ENCODE results near the gene PALM3. TPM values are rescaled to one million over a fixed set of nuclear protein-coding genes. Genes with fewer than 3 reads are reported as not detected.
A peak's percentile ranks its signal among the peaks of the same experiment; 100 is the strongest.
"Not testable (repeated sequence)": the region's sequence is repeated elsewhere in the genome, so short reads cannot be mapped to it uniquely, and the experiment has no call there.

PALM3 gene
- total RNA-seq, 1 donor from 2014 or later, result 5.7 TPM

DNA sequence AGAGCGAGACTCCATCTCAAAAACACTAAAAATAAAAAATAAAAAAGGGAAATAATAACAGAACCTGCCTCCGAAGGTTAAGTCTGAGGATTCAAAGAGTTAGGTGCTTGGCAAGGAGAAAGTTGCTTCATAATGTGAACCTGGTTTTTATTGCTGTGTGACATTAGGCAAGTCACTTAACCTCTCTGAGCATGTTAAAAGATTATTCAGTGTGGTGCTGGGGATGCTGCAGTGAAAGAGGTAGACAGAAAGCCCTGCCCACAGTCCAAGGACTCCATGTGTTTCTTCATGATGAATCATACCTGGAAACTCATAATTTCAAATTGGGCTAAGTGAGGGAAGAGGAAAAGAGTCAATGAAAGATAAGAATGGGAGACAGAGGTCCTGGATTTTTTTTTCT is 27.9 kb downstream of the PALM3 start:
- DNase-seq (ENCODE audit: low read depth, low spot score), result no peak

DNA sequence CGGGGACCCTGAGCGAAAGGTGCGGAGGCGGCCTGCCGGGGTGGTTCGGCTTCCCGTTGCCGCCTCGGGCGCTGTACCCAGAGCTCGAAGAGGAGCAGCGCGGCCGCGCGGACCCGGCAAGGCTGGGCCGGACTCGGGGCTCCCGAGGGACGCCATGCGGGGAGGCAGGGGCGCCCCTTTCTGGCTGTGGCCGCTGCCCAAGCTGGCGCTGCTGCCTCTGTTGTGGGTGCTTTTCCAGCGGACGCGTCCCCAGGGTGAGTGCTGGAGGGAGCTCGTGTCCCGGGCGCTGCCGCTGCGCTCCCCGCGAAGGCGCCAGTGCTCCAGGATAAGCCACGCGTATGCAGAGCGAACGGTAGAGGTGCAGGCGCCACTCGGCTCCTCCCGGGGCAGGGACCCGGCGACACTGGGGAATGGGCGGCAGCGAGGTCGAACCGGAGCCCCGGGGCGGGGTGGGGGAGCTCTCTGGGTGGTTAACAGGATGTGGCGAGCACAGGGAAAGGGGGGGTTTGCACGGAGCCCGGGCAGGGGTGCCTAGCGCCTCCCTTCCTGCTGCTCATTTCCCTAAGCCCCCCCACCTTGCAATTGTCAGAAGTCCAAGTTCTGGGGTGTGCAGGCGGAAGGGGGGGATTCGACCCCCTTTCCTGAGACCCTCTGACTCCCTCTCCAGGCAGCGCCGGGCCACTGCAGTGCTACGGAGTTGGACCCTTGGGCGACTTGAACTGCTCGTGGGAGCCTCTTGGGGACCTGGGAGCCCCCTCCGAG is 30.0 kb downstream of the PALM3 start, which contains the start of gene IL27RA:
TSS of gene IL27RA (plus strand) at position 44 of the 762 bp plus-strand sequence. CDS start at position 155, 111 bp downstream.
- H3K9me3 Mint-ChIP-seq, result no peaks in the 10 kb centered on the region
- TF ChIP-seq, protein P1, sequence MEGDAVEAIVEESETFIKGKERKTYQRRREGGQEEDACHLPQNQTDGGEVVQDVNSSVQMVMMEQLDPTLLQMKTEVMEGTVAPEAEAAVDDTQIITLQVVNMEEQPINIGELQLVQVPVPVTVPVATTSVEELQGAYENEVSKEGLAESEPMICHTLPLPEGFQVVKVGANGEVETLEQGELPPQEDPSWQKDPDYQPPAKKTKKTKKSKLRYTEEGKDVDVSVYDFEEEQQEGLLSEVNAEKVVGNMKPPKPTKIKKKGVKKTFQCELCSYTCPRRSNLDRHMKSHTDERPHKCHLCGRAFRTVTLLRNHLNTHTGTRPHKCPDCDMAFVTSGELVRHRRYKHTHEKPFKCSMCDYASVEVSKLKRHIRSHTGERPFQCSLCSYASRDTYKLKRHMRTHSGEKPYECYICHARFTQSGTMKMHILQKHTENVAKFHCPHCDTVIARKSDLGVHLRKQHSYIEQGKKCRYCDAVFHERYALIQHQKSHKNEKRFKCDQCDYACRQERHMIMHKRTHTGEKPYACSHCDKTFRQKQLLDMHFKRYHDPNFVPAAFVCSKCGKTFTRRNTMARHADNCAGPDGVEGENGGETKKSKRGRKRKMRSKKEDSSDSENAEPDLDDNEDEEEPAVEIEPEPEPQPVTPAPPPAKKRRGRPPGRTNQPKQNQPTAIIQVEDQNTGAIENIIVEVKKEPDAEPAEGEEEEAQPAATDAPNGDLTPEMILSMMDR (conservative IDR thresholded peaks at IDR 0.05), result peak; percentile 65
- peaks cover 6% of the 10 kb centered on the region for H3K4me1 Mint-ChIP-seq
- H3K36me3 Mint-ChIP-seq (ENCODE audit: low read depth), result no peaks in the 10 kb centered on the region
- peaks cover 21% of the 10 kb centered on the region for H3K27me3 Mint-ChIP-seq (ENCODE audit: low read depth)
- no peak within 1 kb of the TSS for H3K27ac Mint-ChIP-seq (ENCODE audit: unreplicated experiment)
- DNase-seq (ENCODE audit: low read depth, low spot score), result peak; percentile 48
- peak within 1 kb of the TSS; percentile 82 for H3K4me3 Mint-ChIP-seq

More for the DNA sequence above, 27.9 kb downstream of the PALM3 start:
- Mint-ChIP-seq H3K4me1 (peaks cover 6% of the 10 kb centered on the region), H3K27ac (ENCODE audit: unreplicated experiment) (no peak overlapping the region), H3K27me3 (ENCODE audit: low read depth) (peaks cover 13% of the 10 kb centered on the region), H3K36me3 (ENCODE audit: low read depth) (no peaks in the 10 kb centered on the region), H3K9me3 (no peaks in the 10 kb centered on the region), H3K4me3 (no peak overlapping the region)
- TF ChIP-seq, protein P1 (conservative IDR thresholded peaks at IDR 0.05), result no peak

DNA sequence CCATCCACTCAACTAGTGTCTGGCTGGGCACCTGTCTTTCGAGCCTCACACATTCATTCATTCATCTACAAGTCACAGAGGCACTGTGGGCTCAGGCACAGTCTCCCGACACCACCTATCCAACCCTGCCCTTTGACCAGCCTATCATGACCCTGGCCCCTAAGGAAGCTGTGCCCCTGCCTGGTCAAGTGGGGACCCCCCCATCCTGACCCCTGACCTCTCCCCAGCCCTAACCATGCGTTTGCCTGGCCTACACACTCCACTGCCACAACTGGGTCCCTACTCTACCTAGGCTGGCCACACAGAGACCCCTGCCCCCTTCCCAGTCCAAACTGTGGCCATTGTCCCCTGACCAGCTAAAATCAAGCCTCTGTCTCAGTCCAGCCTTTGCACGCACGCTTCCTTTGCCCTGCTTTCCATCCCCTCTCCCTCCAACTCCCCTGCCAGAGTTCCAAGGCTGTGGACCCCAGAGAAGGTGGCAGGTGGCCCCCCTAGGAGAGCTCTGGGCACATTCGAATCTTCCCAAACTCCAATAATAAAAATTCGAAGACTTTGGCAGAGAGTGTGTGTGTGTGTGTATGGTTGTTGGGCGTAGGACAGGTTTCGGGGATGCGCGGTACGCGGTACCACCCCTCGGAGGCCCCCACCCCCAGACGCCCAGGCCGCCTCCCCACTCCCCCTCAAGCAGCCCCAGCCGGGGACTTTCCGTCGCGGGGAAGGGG is 30.7 kb downstream of the PALM3 start:
- H3K9me3 Mint-ChIP-seq, result no peaks in the 10 kb centered on the region
- peaks cover 6% of the 10 kb centered on the region for H3K4me1 Mint-ChIP-seq
- H3K27me3 Mint-ChIP-seq (ENCODE audit: low read depth), result peaks cover 21% of the 10 kb centered on the region
- TF ChIP-seq, protein P1 (conservative IDR thresholded peaks at IDR 0.05), result no peak
- no peak overlapping the region for H3K27ac Mint-ChIP-seq (ENCODE audit: unreplicated experiment)
- H3K36me3 Mint-ChIP-seq (ENCODE audit: low read depth), result no peaks in the 10 kb centered on the region
- H3K4me3 Mint-ChIP-seq, result peak overlapping the region; percentile 82
- DNase-seq (ENCODE audit: low read depth, low spot score), result no peak

DNA sequence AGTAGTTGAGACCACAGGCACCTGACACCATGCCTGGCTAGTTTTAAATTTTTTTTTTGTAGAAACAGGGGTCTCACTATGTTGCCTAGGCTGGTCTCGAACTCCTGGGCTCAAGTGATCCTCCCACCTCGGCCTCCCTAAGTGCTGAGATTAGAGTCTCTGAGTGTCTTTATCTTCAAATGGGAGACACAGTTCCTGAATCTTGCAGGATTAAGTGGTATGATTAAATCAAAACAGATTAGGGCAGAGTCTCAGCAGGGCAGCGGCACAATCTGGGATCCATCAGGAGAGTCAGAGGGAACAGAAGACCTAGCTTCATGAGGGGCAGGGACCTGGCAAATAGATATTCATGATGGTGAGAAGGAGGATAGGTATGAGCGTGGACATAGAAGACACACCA is 33.0 kb downstream of the PALM3 start:
- no peak for DNase-seq (ENCODE audit: low read depth, low spot score)
- H3K27ac Mint-ChIP-seq (ENCODE audit: unreplicated experiment), result no peak overlapping the region
- peaks cover 21% of the 10 kb centered on the region for H3K27me3 Mint-ChIP-seq (ENCODE audit: low read depth)
- H3K4me3 Mint-ChIP-seq, result peak overlapping the region; percentile 2
- no peaks in the 10 kb centered on the region for H3K36me3 Mint-ChIP-seq (ENCODE audit: low read depth)
- TF ChIP-seq, protein P1 (conservative IDR thresholded peaks at IDR 0.05), result no peak
- no peaks in the 10 kb centered on the region for H3K9me3 Mint-ChIP-seq
- H3K4me1 Mint-ChIP-seq, result peaks cover 6% of the 10 kb centered on the region

DNA sequence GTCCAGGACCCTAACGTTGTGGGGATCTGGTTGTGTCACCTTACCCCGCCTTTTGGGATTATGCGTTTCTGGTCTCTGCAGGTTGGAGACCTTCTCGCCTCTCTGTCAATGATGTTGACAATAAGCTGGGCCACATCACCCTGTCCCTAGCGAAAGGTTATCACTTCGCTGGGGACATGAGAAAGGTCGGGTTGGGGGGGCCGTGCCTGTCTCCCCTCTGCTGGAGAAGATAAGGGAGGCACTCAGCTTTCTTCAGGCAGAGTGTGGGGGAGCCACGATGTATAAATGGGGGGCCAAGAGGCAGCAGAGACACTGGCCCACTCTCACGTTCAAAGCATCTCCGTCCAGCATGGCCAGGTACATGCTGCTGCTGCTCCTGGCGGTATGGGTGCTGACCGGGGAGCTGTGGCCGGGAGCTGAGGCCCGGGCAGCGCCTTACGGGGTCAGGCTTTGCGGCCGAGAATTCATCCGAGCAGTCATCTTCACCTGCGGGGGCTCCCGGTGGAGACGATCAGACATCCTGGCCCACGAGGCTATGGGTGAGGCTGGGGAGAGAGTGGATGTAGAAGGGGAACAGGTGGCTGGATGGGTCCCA is 33.9 kb downstream of the PALM3 start, which contains the start of gene RLN3:
TSS of gene RLN3 (plus strand) at position 293 of the 595 bp plus-strand sequence. CDS start at position 350, 57 bp downstream.
- Mint-ChIP-seq H3K27me3 (ENCODE audit: low read depth) (peaks cover 21% of the 10 kb centered on the region), H3K4me1 (peaks cover 12% of the 10 kb centered on the region), H3K4me3 (peak within 1 kb of the TSS; percentile 2), H3K27ac (ENCODE audit: unreplicated experiment) (no peak within 1 kb of the TSS), H3K36me3 (ENCODE audit: low read depth) (no peaks in the 10 kb centered on the region), H3K9me3 (no peaks in the 10 kb centered on the region)
- no peak for DNase-seq (ENCODE audit: low read depth, low spot score)
- TF ChIP-seq, protein P1 (conservative IDR thresholded peaks at IDR 0.05), result no peak

DNA sequence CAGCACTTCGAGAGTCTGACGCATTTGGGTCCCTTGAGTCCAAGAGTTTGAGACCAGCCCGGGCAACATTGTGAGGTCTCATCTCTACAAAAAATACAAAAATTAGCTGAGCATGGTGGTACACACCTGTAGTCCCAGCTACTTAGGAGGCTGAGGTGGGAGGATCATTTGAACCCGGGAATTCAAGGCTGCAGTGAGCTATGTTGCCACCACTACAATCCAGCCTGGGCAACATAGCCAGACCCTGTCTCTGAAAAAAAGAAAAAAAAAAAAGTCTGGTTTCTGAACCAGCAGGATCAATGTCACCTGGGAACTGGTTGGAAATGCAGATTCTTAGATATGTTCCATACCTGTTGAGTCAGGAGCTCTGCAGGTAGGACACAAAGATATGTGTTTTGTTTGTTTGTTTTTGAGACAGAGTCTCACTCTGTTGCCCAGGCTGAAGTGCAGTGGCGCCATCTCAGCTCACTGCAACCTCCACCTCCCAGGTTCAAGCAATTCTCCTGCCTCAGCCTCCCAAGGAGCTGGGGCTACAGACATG is 35.2 kb downstream of the PALM3 start:
- Mint-ChIP-seq H3K4me1 (peaks cover 12% of the 10 kb centered on the region), H3K27me3 (ENCODE audit: low read depth) (peaks cover 21% of the 10 kb centered on the region)
- not testable (repeated sequence) for H3K27ac Mint-ChIP-seq (ENCODE audit: unreplicated experiment); DNase-seq (ENCODE audit: low read depth, low spot score); H3K4me3 Mint-ChIP-seq; H3K9me3 Mint-ChIP-seq; H3K36me3 Mint-ChIP-seq (ENCODE audit: low read depth)
